ENCODE measurements around the gene PACRG. TPM values are rescaled to one million over a fixed set of nuclear protein-coding genes. Genes with fewer than 3 reads are reported as not detected.

The PACRG gene
- total and polyA plus RNA-seq, 2 of the 4 experiments (the other 2 are of a cell fraction) = not detected

- H4K8ac ChIP-seq (ENCODE audit: low read depth in 2 of 2, low read length in 2 of 2) = no peak overlapping the region
- H4K91ac ChIP-seq (ENCODE audit: insufficient read depth, low read depth, low read length) = no peak overlapping the region
- no peak overlapping the region for H3K14ac ChIP-seq (replicated peaks; ENCODE audit: low read depth, low read length)
- ChIA-PET CTCF (no interaction called here), POLR2A (ENCODE audit: unreplicated experiment) (no interaction called here)
- intact Hi-C loops (cut with micrococcal nuclease) = no loop called here
- no peaks in the 10 kb centered on the region for H3K27me3 ChIP-seq (ENCODE audit: control insufficient read depth, insufficient read depth, low read length)
- no peak for DNase-seq
- H2AK5ac ChIP-seq (ENCODE audit: low read depth, low read length) = no peak overlapping the region
- H3K9me3 ChIP-seq (ENCODE audit: control insufficient read depth, insufficient read depth, low read length) = peaks cover 2% of the 10 kb centered on the region; the same call in 1 of the 2 replicates
- no peak overlapping the region for H2BK20ac ChIP-seq (ENCODE audit: low read depth, low read length)
- no peaks in the 10 kb centered on the region for H4K20me1 ChIP-seq (ENCODE audit: insufficient read depth, low read length)
- ATAC-seq (ENCODE audit: low read depth) = no peak
- H2BK15ac ChIP-seq (ENCODE audit: low read depth, low read length) = no peak overlapping the region
- no peak overlapping the region for H3K9ac ChIP-seq (ENCODE audit: low read depth, low read length)
- H3K9me1 ChIP-seq (ENCODE audit: insufficient read depth, low read length) = no peaks in the 10 kb centered on the region
- H3K27ac ChIP-seq (ENCODE audit: insufficient read depth, low read length) = no peak overlapping the region
- H3K4ac ChIP-seq (ENCODE audit: low read depth, low read length) = no peak overlapping the region
- no peak overlapping the region for H2AK9ac ChIP-seq (replicated peaks; ENCODE audit: low read depth, low read length, poor library complexity)
- no peak overlapping the region for H3K18ac ChIP-seq (ENCODE audit: low read depth, low read length)
- dilution Hi-C loops (cut with HindIII; ENCODE audit: low sequenced_read_pairs, unreplicated experiment) = no loop called here
- H2BK5ac ChIP-seq (ENCODE audit: low read depth, low read length, poor library complexity, severe bottlenecking) = no peak overlapping the region
- TF ChIP-seq POLR2A (IDR thresholded peaks at IDR 0.05; ENCODE audit: low read depth, low read length) (no peak), ELK1 (IDR thresholded peaks at IDR 0.05; ENCODE audit: borderline replicate concordance, low read depth, low read length) (no peak), RFX5 (IDR thresholded peaks at IDR 0.05; ENCODE audit: low read depth, low read length) (no peak), CTCF (conservative IDR thresholded peaks at IDR 0.05; ENCODE audit: low read depth, low read length) (no peak), MAFK (IDR thresholded peaks at IDR 0.05; ENCODE audit: low read depth, low read length) (no peak)
- no peak overlapping the region for H2AFZ ChIP-seq (replicated peaks; ENCODE audit: low read length, poor library complexity)
- H3K79me1 ChIP-seq (ENCODE audit: low read depth in 1 of 2, low read length in 2 of 2) = no peaks in the 10 kb centered on the region
- no peaks in the 10 kb centered on the region for H3K4me1 ChIP-seq (ENCODE audit: control insufficient read depth, insufficient read depth, low read length)
- H3K56ac ChIP-seq (ENCODE audit: extremely low read depth, insufficient read depth, low read length) = no peak overlapping the region
- no peak overlapping the region for H4K5ac ChIP-seq (ENCODE audit: low read depth, low read length)
- no peaks in the 10 kb centered on the region for H3K36me3 ChIP-seq (ENCODE audit: control insufficient read depth, insufficient read depth, low read length)
- no TSS peak for BruUV-seq (replicated peaks)
- H2BK120ac ChIP-seq (ENCODE audit: low read depth, low read length) = no peak overlapping the region
- H3K23ac ChIP-seq (ENCODE audit: low read depth, low read length) = no peak overlapping the region
- in situ Hi-C loops (cut with MboI; ENCODE audit: low sequenced_read_pairs) = no loop called here
- no peak overlapping the region for H3K4me3 ChIP-seq (ENCODE audit: insufficient read depth, low read depth, low read length)
- no peak overlapping the region for H3K4me2 ChIP-seq (ENCODE audit: low read depth, low read length)
- WGBS, 2 experiments (ENCODE audit: extremely low coverage in 2 of 2, insufficient read length in 1 of 2) = 90% methylated on average over 2 of the region's 8 CpGs; no CpG with 5 or more reads in 1 of the 2 experiments
Measured at GRCh38 chr6:163349696-163350095, 621.9 kb downstream of the PACRG start.
